H1 (cell line): ENCODE results near the gene BOLL. TPM values are rescaled to one million over a fixed set of nuclear protein-coding genes. Genes with fewer than 3 reads are reported as not detected.

ENCODE experiments used
- CTCF ChIA-PET: fragments of 300-600 bp; sonication (Branson Sonifier 250); formaldehyde crosslinking; loops from one replicate; lab custom pipeline; 2021; ENCODE audit not compliant: partially characterized antibody; lab: Charles Lee
- POLR2A ChIA-PET: fragments of 300-600 bp; sonication (Branson Sonifier 250); formaldehyde crosslinking; loops from one replicate; lab custom pipeline; 2021; ENCODE audit warnings: inconsistent platforms; ENCODE audit not compliant: partially characterized antibody; lab: Charles Lee
- DNase-seq, 2 experiments: peaks; one replicate each; pipeline versions ENCODE4 v3.0.0 to v3.0.0-alpha.2; 2010 to 2022; ENCODE audit warnings: low spot score in 2 of 2, low read depth in 1 of 2, mixed read lengths in 1 of 2
- FAIRE-seq: peaks from 2 replicates; lab custom pipeline; 2011; peaks lifted over from hg19 to GRCh38; lab: Jason Lieb, UNC
- H2AFZ ChIP-seq: 2 replicates; pipeline ENCODE4 v1.8.1; 2012; ENCODE audit warnings: low read length, inconsistent platforms
- H2AK5ac ChIP-seq: 2 replicates; pipeline ENCODE4 v1.6.1; 2013; ENCODE audit warnings: low read depth, low read length
- H2BK120ac ChIP-seq: replicated peaks from 2 replicates; pipeline ENCODE3; 2013; ENCODE audit warnings: low read depth, low read length, inconsistent platforms
- H2BK12ac ChIP-seq: 2 replicates; pipeline ENCODE4 v1.6.1; 2013; ENCODE audit warnings: low read depth, low read length
- H2BK15ac ChIP-seq: 2 replicates; pipeline ENCODE4 v1.6.1; 2013; ENCODE audit warnings: low read length
- H2BK20ac ChIP-seq: 2 replicates; pipeline ENCODE4 v1.6.1; 2013; ENCODE audit warnings: low read length
- H2BK5ac ChIP-seq: 2 replicates; pipeline ENCODE4 v1.6.1; 2013; ENCODE audit warnings: low read depth, low read length
- H3K14ac ChIP-seq: 2 replicates; pipeline ENCODE4 v1.6.1; 2013; ENCODE audit warnings: inconsistent platforms; ENCODE audit not compliant: insufficient read length
- H3K18ac ChIP-seq: 2 replicates; pipeline ENCODE4 v1.6.1; 2013; ENCODE audit warnings: low read length; ENCODE audit errors: extremely low read depth
- H3K23ac ChIP-seq: 2 replicates; pipeline ENCODE4 v1.6.1; 2013; ENCODE audit warnings: inconsistent platforms; ENCODE audit not compliant: insufficient read length
- H3K23me2 ChIP-seq: 2 replicates; pipeline ENCODE4 v1.6.1; 2013; ENCODE audit warnings: low read depth, low read length
- H3K27ac ChIP-seq: 2 replicates; pipeline ENCODE4 v1.6.1; 2011; ENCODE audit warnings: low read depth, low read length, inconsistent platforms
- H3K27me3 ChIP-seq, 4 experiments: replicated peaks in 1 of 4; 1 replicate in 1 of 4; 2 replicates in 3 of 4; pipeline versions ENCODE4 v1.6.1 to v1.8.1; 2011 to 2013; ENCODE audit warnings: low read length in 3 of 4, mild to moderate bottlenecking in 3 of 4, inconsistent platforms in 2 of 4, mixed read lengths in 2 of 4, moderate library complexity in 1 of 4; ENCODE audit not compliant: control insufficient read depth in 3 of 4, insufficient read depth in 3 of 4; ENCODE audit errors: extremely low read depth in 1 of 4
- H3K36me3 ChIP-seq, 4 experiments: 2 replicates each; pipeline versions ENCODE4 v1.6.1 to v1.8.1; 2011 to 2013; ENCODE audit warnings: mild to moderate bottlenecking in 4 of 4, low read length in 3 of 4, moderate library complexity in 2 of 4, control low read depth in 1 of 4, inconsistent platforms in 1 of 4; ENCODE audit not compliant: insufficient read depth in 4 of 4, control insufficient read depth in 2 of 4
- H3K4ac ChIP-seq: replicated peaks from 2 replicates; pipeline ENCODE3; 2013; ENCODE audit warnings: low read length, low read depth, mixed read lengths, inconsistent platforms; ENCODE audit not compliant: insufficient read length
- H3K4me1 ChIP-seq, 4 experiments: replicated peaks in 1 of 4; 1 replicate in 1 of 4; 2 replicates in 3 of 4; pipeline versions ENCODE4 v1.6.1 to v1.8.1; 2011 to 2013; ENCODE audit warnings: low read length in 3 of 4, inconsistent platforms in 2 of 4, mixed read lengths in 1 of 4; ENCODE audit not compliant: insufficient read depth in 4 of 4, control insufficient read depth in 3 of 4
- H3K4me2 ChIP-seq, 2 experiments: 2 replicates each; pipeline versions ENCODE4 v1.6.1 to v1.8.1; 2011 to 2013; ENCODE audit warnings: low read depth in 2 of 2, low read length in 2 of 2, control low read depth in 1 of 2, inconsistent platforms in 1 of 2, mild to moderate bottlenecking in 1 of 2; ENCODE audit not compliant: insufficient read depth in 1 of 2
- H3K4me3 ChIP-seq, 4 experiments: fragments of 200-600, 300-600 bp in 1 of 4; sonication (generic), shearing (Covaris generic), sonication (Bioruptor Twin) in 1 of 4; 2 replicates each; pipeline versions ENCODE4 v1.5.1 to v1.8.1; 2011 to 2016; ENCODE audit warnings: low read length in 4 of 4, low read depth in 3 of 4, control low read depth in 2 of 4, inconsistent platforms in 2 of 4, mild to moderate bottlenecking in 2 of 4, mixed read lengths in 1 of 4, moderate library complexity in 1 of 4; ENCODE audit not compliant: insufficient read depth in 2 of 4; ENCODE audit errors: extremely low read depth in 1 of 4
- H3K56ac ChIP-seq: replicated peaks from 2 replicates; pipeline ENCODE3; 2013; ENCODE audit warnings: low read depth, mild to moderate bottlenecking, mixed read lengths, low read length, inconsistent platforms; ENCODE audit not compliant: insufficient read length
- H3K79me1 ChIP-seq: 2 replicates; pipeline ENCODE4 v1.6.1; 2013; ENCODE audit warnings: low read depth, low read length, control low read depth
- H3K79me2 ChIP-seq, 2 experiments: 2 replicates each; pipeline versions ENCODE4 v1.6.1 to v1.8.1; 2012 to 2013; ENCODE audit warnings: low read length in 2 of 2, mild to moderate bottlenecking in 2 of 2, inconsistent platforms in 1 of 2; ENCODE audit not compliant: insufficient read depth in 2 of 2, control insufficient read depth in 1 of 2
- H3K9ac ChIP-seq, 4 experiments: replicated peaks in 1 of 4; 1 replicate in 1 of 4; 2 replicates in 3 of 4; pipeline versions ENCODE4 v1.6.1 to v1.8.1; 2011 to 2013; ENCODE audit warnings: low read depth in 3 of 4, low read length in 3 of 4, control low read depth in 2 of 4, mild to moderate bottlenecking in 2 of 4, moderate library complexity in 2 of 4, inconsistent platforms in 1 of 4; ENCODE audit errors: extremely low read depth in 1 of 4
- H3K9me3 ChIP-seq, 2 experiments: 2 replicates each; pipeline versions ENCODE4 v1.6.1 to v1.8.1; 2012 to 2013; ENCODE audit warnings: mild to moderate bottlenecking in 2 of 2, moderate library complexity in 2 of 2, control low read depth in 1 of 2, inconsistent platforms in 1 of 2, low read depth in 1 of 2, low read length in 1 of 2, mixed read lengths in 1 of 2; ENCODE audit not compliant: insufficient read depth in 2 of 2
- H4K20me1 ChIP-seq, 2 experiments: replicated peaks in 1 of 2; 2 replicates each; pipeline versions ENCODE3 to v1.8.1; 2011 to 2013; ENCODE audit warnings: inconsistent platforms in 2 of 2, low read length in 2 of 2, mild to moderate bottlenecking in 1 of 2; ENCODE audit not compliant: insufficient read depth in 2 of 2, control insufficient read depth in 1 of 2
- H4K5ac ChIP-seq: 2 replicates; pipeline ENCODE4 v1.6.1; 2013; ENCODE audit warnings: low read length, low read depth, mixed read lengths, inconsistent platforms; ENCODE audit not compliant: insufficient read length
- H4K8ac ChIP-seq: 2 replicates; pipeline ENCODE4 v1.8.0; 2013; ENCODE audit warnings: mild to moderate bottlenecking, moderate library complexity, low read length, inconsistent platforms; ENCODE audit not compliant: insufficient read depth; ENCODE audit errors: extremely low read depth
- H4K91ac ChIP-seq: replicated peaks from 2 replicates; pipeline ENCODE3; 2013; ENCODE audit warnings: low read length, mixed read lengths, inconsistent platforms; ENCODE audit not compliant: insufficient read length
- ASH2L ChIP-seq: fragments of 200-600, 300-600 bp; sonication (generic); IDR thresholded peaks from one replicate; pipeline ENCODE4 v1.7.1; 2017; ENCODE audit warnings: low read length
- CBX5 ChIP-seq: fragments of 300-800, 300-1000 bp; sonication (generic); IDR thresholded peaks from 2 replicates; pipeline ENCODE4 v1.7.1; 2016; ENCODE audit warnings: antibody characterized with exemption, low read length, low read depth
- CBX8 ChIP-seq: fragments of 300-800, 300-1000 bp; sonication (generic); IDR thresholded peaks from 2 replicates; pipeline ENCODE4 v1.7.1; 2016; ENCODE audit warnings: low read depth, low read length, borderline replicate concordance
- KDM1A ChIP-seq: fragments of 200-600, 300-600 bp; sonication (generic); IDR thresholded peaks from 2 replicates; pipeline ENCODE4 v1.7.1; 2016; ENCODE audit warnings: mild to moderate bottlenecking, low read length, borderline replicate concordance
- MAX ChIP-seq: IDR thresholded peaks from 2 replicates; pipeline ENCODE4 v1.6.1; 2012; ENCODE audit warnings: inconsistent platforms
- PHF8 ChIP-seq: fragments of 200-600 bp; sonication (generic); conservative IDR thresholded peaks from 2 replicates; pipeline ENCODE4 v1.7.1; 2012; ENCODE audit warnings: low read depth, mild to moderate bottlenecking, inconsistent platforms, low read length, moderate library complexity
- RBBP5 ChIP-seq: IDR thresholded peaks from 2 replicates; pipeline ENCODE4 v1.7.1; 2012; ENCODE audit warnings: low read depth, mild to moderate bottlenecking, inconsistent platforms, low read length, moderate library complexity, borderline replicate concordance
- RXRA ChIP-seq: IDR thresholded peaks from 2 replicates; pipeline ENCODE4 v1.6.1; 2011; ENCODE audit warnings: low read depth, mild to moderate bottlenecking, low read length, moderate library complexity; ENCODE audit not compliant: insufficient read depth
- SIRT6 ChIP-seq: IDR thresholded peaks from one replicate; pipeline ENCODE4 v1.7.1; 2012; ENCODE audit warnings: low read length, inconsistent platforms
- SP2 ChIP-seq: IDR thresholded peaks from 2 replicates; pipeline ENCODE4 v1.6.1; 2012; ENCODE audit warnings: mild to moderate bottlenecking, low read length, inconsistent platforms
- SRF ChIP-seq: IDR thresholded peaks from 2 replicates; pipeline ENCODE4 v1.6.1; 2011; ENCODE audit warnings: mild to moderate bottlenecking, low read depth, low read length, moderate library complexity
- TAF7 ChIP-seq: optimal IDR thresholded peaks from 2 replicates; pipeline ENCODE3; 2011; ENCODE audit warnings: low read depth, mild to moderate bottlenecking, inconsistent platforms, low read length, moderate library complexity, borderline replicate concordance
- TBP ChIP-seq: IDR thresholded peaks from 2 replicates; pipeline ENCODE4 v1.6.1; 2011; ENCODE audit warnings: low read depth, low read length, improper control_type of control experiment
- TEAD4 ChIP-seq: IDR thresholded peaks from 2 replicates; pipeline ENCODE4 v1.6.1; 2012; ENCODE audit warnings: low read depth, low read length, inconsistent platforms, mixed read lengths
- WGBS, 2 experiments: shearing (Covaris generic) in 1 of 2; methylation state at CpG; one replicate each; pipeline versions ENCODE4 v1.1.6 to v1.1.7; 2013 to 2015; ENCODE audit warnings: low lambda C conversion rate in 2 of 2, mixed read lengths in 2 of 2, inconsistent platforms in 1 of 2, low coverage in 1 of 2, missing lambda C conversion rate in 1 of 2; ENCODE audit not compliant: insufficient replicate concordance in 2 of 2, insufficient coverage in 1 of 2, insufficient read length in 1 of 2; ENCODE audit errors: extremely low coverage in 1 of 2, missing lambda C conversion rate in 1 of 2; 5-methylcytosine and 5-hydroxymethylcytosine counted together
- polyA plus RNA-seq, 7 experiments: library from polyadenylated mRNA; depleted of rRNA in 3 of 7; stranded (reverse) in 5 of 7; unstranded in 2 of 7; fragments of >200 nt in 5 of 7; fragments of 200-250 nt in 2 of 7; gene quantifications; 1 replicate in 5 of 7; 2 replicates in 1 of 7; 4 replicates in 1 of 7; pipeline versions ENCODE4 v1.2.1 to v1.2.3, GENCODE V29; 2011 to 2013; ENCODE audit warnings: missing spikeins in 2 of 7, mixed read lengths in 2 of 7
- total RNA-seq: library from RNA; stranded (reverse); fragmentation: NEBNext Ultra II Directional; extraction: Animal tissue kit (Norgen Biotek cat#: 25700); gene quantifications from 2 replicates; pipeline ENCODE4 v1.2.1, GENCODE V29; 2021

BOLL gene
- total and polyA plus RNA-seq, 2 of the 8 experiments (the other 6 are each of a cell fraction or from before 2014, with no cell fraction given) = not detected

DNA sequence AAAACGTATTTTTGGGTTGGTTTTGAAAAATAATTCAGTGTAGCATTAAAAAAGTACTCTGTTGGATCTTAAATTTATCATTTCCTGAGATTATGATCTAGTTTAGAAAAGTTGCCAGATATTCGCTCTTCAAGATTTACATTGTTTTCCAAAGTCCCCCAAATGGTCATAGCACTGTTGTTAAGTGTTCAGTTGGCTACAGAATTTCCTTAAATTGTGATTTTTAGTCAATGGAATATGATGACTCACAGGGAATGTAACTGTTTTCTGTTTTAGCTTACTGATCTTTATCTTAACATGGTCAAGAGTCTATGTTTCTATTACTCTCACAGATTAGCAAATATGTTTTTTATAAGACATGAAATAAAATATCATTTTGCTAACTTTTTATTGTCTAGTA is 42.5 kb upstream of the BOLL start:
- POLR2A ChIA-PET = no interaction called here
- H2BK5ac ChIP-seq = no peak overlapping the region
- WGBS, 2 experiments = 86% methylated on average over 2 of the region's 2 CpGs; no CpG with 5 or more reads in 1 of the 2 experiments
- no peaks in the 10 kb centered on the region for H4K20me1 ChIP-seq
- CTCF ChIA-PET = interaction anchor here (1.0 to 1.6 kb wide), 2 partner anchors 14 to 300 kb away, joined by 3 to 5 read pairs; no protein-coding TSS in a partner anchor
- H4K8ac ChIP-seq = no peak overlapping the region
- no peak overlapping the region for H4K91ac ChIP-seq
- H3K4me1 ChIP-seq = no peaks in the 10 kb centered on the region
- H3K4ac ChIP-seq = no peak overlapping the region
- no peak overlapping the region for H3K23ac ChIP-seq
- no peak overlapping the region for H2AK5ac ChIP-seq
- H3K4me2 ChIP-seq = no peak overlapping the region
- no peak overlapping the region for H2AFZ ChIP-seq
- no peak overlapping the region for H2BK20ac ChIP-seq
- H2BK12ac ChIP-seq = no peak overlapping the region
- no peak overlapping the region for H2BK15ac ChIP-seq
- H3K27ac ChIP-seq = no peak overlapping the region
- no peak overlapping the region for H3K14ac ChIP-seq
- no peak overlapping the region for H3K56ac ChIP-seq
- no peak overlapping the region for H2BK120ac ChIP-seq
- no peak overlapping the region for H3K4me3 ChIP-seq
- DNase-seq = no peak
- H3K9ac ChIP-seq = no peak overlapping the region
- no peak overlapping the region for H4K5ac ChIP-seq
- no peaks in the 10 kb centered on the region for H3K79me2 ChIP-seq
- FAIRE-seq = no peak
- H3K18ac ChIP-seq = no peak overlapping the region
- TF ChIP-seq TAF7 (no peak), MAX (no peak), SP2 (no peak), TEAD4 (no peak), RBBP5 (no peak), PHF8 (no peak), TBP (no peak), ASH2L (no peak), CBX5 (no peak), SIRT6 (no peak), KDM1A (no peak), RXRA (no peak), SRF (no peak), CBX8 (no peak)
- no peaks in the 10 kb centered on the region for H3K36me3 ChIP-seq
- no peaks in the 10 kb centered on the region for H3K27me3 ChIP-seq
- no peaks in the 10 kb centered on the region for H3K23me2 ChIP-seq
- no peaks in the 10 kb centered on the region for H3K79me1 ChIP-seq
- no peaks in the 10 kb centered on the region for H3K9me3 ChIP-seq
